Upper lobe of left lung (tissue), 4 donors: ENCODE data around the gene SCN4B.

Experiments
- EP300 ChIP-seq, 4 donors: sonication (generic); formaldehyde crosslinking; IDR thresholded peaks; one replicate each; pipeline ENCODE4 v1.5.1; 2017; ENCODE audit warnings: antibody characterized with exemption in 4 of 4, control low read depth in 2 of 4
- POLR2A ChIP-seq, 4 donors: fragments of 450-650 bp; IDR thresholded peaks; one replicate each; pipeline ENCODE4 v1.5.1; 2016 to 2017; ENCODE audit warnings: antibody characterized with exemption in 4 of 4, mild to moderate bottlenecking in 2 of 4
- POLR2AphosphoS5 ChIP-seq, 2 donors: sonication (generic); formaldehyde crosslinking; IDR thresholded peaks; one replicate each; pipeline ENCODE4 v1.5.1; 2017; ENCODE audit warnings: antibody characterized with exemption in 2 of 2
- TF ChIP-seq, protein P1 (sequence below), 6 experiments: fragments of 450-650 bp in 4 of 6; fragments of 200-600 bp in 2 of 6; sonication (generic) in 2 of 6; IDR thresholded peaks; one replicate each; pipeline ENCODE4 v1.5.1; 2016 to 2019; ENCODE audit warnings: antibody characterized with exemption in 6 of 6

DNA sequence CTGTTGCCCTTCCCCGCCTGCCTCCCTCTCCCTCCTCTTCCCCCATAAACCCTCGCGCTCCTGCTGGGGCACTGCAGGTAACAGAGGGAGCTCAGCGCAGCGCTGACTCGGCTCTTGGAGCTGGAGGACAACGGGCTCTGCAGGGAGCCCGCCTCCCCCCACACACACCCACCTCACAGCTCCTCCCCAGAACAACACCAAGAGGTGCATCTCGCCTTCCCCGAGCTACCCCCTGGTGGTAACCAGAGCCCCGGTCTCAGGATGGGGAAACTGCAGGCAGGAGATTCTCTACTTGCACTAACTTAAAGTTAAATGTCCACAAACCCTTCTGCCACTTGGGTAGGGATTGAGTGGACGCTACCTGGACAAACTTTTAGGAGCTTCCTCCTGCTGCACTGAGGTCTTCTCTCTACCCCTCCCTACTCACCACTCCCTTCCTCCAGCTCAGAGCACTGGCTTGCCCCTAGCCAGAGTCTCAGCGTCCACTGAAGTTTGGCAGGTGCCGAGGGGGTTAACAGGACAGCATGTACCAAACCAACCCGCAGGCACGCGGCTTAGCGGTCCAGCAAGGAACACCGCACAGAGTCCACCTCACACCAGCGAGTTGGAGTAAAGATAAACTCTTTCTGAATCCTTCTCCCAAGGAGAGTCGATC lies 4.0 kb upstream of the SCN4B start:
- TF ChIP-seq POLR2AphosphoS5 (IDR thresholded peaks at IDR 0.05): no peak
- TF ChIP-seq, protein P1, sequence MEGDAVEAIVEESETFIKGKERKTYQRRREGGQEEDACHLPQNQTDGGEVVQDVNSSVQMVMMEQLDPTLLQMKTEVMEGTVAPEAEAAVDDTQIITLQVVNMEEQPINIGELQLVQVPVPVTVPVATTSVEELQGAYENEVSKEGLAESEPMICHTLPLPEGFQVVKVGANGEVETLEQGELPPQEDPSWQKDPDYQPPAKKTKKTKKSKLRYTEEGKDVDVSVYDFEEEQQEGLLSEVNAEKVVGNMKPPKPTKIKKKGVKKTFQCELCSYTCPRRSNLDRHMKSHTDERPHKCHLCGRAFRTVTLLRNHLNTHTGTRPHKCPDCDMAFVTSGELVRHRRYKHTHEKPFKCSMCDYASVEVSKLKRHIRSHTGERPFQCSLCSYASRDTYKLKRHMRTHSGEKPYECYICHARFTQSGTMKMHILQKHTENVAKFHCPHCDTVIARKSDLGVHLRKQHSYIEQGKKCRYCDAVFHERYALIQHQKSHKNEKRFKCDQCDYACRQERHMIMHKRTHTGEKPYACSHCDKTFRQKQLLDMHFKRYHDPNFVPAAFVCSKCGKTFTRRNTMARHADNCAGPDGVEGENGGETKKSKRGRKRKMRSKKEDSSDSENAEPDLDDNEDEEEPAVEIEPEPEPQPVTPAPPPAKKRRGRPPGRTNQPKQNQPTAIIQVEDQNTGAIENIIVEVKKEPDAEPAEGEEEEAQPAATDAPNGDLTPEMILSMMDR (IDR thresholded peaks at IDR 0.05): no peak
- TF ChIP-seq POLR2A (IDR thresholded peaks at IDR 0.05): no peak
- no peak for TF ChIP-seq EP300 (IDR thresholded peaks at IDR 0.05)
